ENCODE results near the gene CFAP46. TPM values are rescaled to one million over a fixed set of nuclear protein-coding genes. Genes with fewer than 3 reads are reported as not detected.

The CFAP46 gene
- total RNA-seq, 1 experiment from 2014 or later = 3.3 TPM

DNA sequence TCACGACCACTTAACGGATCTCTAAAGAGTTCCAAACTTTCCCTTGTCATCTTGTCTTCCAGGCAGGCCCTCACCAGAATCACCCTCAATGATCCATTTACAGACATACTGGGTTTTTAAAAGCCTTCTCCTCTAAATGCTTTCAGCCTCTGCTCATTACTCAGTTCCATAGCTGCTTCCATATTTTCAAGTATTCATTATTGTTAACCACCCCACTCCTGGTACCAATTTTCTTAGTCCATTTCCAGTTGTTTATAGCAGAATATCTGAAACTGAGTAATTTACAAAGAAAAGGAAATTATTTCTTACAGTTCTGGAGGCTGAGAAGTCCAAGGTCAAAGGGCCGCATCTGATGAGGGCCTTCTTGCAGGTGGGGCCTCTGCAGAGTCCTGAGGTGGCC lies 100.0 kb downstream of the CFAP46 start:
- DNase-seq (ENCODE audit: low spot score) (no peak), ATAC-seq (no peak)
- Mint-ChIP-seq H3K27me3 (ENCODE audit: low read depth) (peaks cover 4% of the 10 kb centered on the region; the same call in 1 of the 2 replicates), H3K9me3 (peaks cover 18% of the 10 kb centered on the region), H3K36me3 (peaks cover 13% of the 10 kb centered on the region), H3K27ac (no peak overlapping the region), H3K4me1 (no peaks in the 10 kb centered on the region), H3K4me3 (no peak overlapping the region)
- TF ChIP-seq CBFB (CRISPR knock-in tag; IDR thresholded peaks at IDR 0.05; ENCODE audit: low read depth) = no peak
- TF ChIP-seq SP1 (CRISPR knock-in tag; conservative IDR thresholded peaks at IDR 0.05) = no peak
- no peak for TF ChIP-seq SMAD3 (CRISPR knock-in tag; IDR thresholded peaks at IDR 0.05; ENCODE audit: borderline replicate concordance)
- TF ChIP-seq, protein P1, sequence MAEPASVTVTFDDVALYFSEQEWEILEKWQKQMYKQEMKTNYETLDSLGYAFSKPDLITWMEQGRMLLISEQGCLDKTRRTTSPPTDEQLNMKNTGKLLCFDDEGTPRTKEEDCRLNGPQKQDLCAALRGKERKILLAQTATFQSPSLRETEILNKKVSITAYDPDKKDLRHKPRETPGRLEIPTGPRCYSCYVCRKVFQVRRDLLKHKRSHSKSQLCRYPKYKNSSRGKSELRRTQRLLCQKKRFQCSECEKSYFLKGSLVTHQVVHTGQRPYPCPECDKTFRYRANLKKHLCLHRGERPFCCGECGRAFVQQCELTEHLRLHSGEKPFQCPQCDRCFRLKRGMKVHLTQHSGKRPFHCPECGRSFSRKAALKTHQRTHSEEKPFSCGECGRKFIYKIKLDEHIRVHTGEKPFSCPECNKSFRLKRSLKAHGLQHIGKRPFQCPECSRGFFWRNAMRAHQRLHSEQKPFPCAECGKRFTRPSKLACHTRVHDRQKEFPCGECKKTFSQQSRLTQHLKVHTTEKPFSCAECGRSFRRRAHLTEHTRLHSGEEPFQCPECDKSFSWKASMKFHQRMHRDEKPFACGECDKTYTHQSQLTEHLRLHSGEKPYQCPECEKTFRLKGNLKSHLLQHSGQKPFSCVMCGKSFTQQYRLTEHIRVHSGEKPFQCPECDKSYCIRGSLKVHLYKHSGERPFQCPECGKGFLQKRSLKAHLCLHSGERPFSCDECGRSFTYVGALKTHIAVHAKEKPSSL (CRISPR knock-in tag; conservative IDR thresholded peaks at IDR 0.05) = no peak
- TF ChIP-seq, protein P2, sequence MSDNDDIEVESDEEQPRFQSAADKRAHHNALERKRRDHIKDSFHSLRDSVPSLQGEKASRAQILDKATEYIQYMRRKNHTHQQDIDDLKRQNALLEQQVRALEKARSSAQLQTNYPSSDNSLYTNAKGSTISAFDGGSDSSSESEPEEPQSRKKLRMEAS (CRISPR knock-in tag; IDR thresholded peaks at IDR 0.05) = no peak
- no peak for TF ChIP-seq GRHL2 (CRISPR knock-in tag; IDR thresholded peaks at IDR 0.05; ENCODE audit: insufficient replicate concordance, severe bottlenecking)
- ChIA-PET POLR2A (no interaction called here), CTCF (no interaction called here)

DNA sequence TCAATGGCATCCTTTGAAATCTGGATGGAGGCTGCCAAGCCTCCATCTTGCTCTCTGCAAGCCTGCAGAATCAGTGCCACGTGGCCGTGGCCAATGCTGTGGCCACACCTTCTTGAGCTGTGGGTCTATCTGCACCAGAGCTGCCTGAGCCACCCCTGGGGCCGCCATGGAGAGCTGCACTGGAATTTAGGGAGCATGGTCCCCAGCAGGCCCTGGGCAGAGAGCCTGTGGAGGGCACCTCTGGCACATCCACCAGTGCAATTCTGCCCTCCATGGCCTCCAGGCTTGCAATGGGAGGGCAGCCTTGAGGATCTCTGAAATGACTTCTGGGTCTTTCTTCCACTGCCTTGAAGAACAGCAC lies 100.8 kb downstream of the CFAP46 start:
- ChIA-PET POLR2A (no interaction called here), CTCF (no interaction called here)
- TF ChIP-seq CREM (CRISPR knock-in tag; IDR thresholded peaks at IDR 0.05) = no peak
- TF ChIP-seq ZNF423 (CRISPR knock-in tag; IDR thresholded peaks at IDR 0.05) = no peak
- TF ChIP-seq, protein P3, sequence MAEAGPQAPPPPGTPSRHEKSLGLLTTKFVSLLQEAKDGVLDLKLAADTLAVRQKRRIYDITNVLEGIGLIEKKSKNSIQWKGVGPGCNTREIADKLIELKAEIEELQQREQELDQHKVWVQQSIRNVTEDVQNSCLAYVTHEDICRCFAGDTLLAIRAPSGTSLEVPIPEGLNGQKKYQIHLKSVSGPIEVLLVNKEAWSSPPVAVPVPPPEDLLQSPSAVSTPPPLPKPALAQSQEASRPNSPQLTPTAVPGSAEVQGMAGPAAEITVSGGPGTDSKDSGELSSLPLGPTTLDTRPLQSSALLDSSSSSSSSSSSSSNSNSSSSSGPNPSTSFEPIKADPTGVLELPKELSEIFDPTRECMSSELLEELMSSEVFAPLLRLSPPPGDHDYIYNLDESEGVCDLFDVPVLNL (CRISPR knock-in tag; IDR thresholded peaks at IDR 0.05; ENCODE audit: borderline replicate concordance, low read depth) = no peak
- TF ChIP-seq JAZF1 (CRISPR knock-in tag; IDR thresholded peaks at IDR 0.05) = no peak
- no peak for TF ChIP-seq ZNF121 (CRISPR knock-in tag; IDR thresholded peaks at IDR 0.05)
- TF ChIP-seq ESRRA (CRISPR knock-in tag; IDR thresholded peaks at IDR 0.05; ENCODE audit: borderline replicate concordance) = no peak
- TF ChIP-seq ZNF232 (CRISPR knock-in tag; IDR thresholded peaks at IDR 0.05) = no peak
- TF ChIP-seq CBFB (CRISPR knock-in tag; IDR thresholded peaks at IDR 0.05; ENCODE audit: low read depth) = no peak
- TF ChIP-seq ZNF138 (CRISPR knock-in tag; conservative IDR thresholded peaks at IDR 0.05) = no peak
- TF ChIP-seq, protein P1 (CRISPR knock-in tag; conservative IDR thresholded peaks at IDR 0.05) = no peak
- TF ChIP-seq ZNF219 (CRISPR knock-in tag; IDR thresholded peaks at IDR 0.05; ENCODE audit: borderline replicate concordance) = no peak
- TF ChIP-seq, protein P4, sequence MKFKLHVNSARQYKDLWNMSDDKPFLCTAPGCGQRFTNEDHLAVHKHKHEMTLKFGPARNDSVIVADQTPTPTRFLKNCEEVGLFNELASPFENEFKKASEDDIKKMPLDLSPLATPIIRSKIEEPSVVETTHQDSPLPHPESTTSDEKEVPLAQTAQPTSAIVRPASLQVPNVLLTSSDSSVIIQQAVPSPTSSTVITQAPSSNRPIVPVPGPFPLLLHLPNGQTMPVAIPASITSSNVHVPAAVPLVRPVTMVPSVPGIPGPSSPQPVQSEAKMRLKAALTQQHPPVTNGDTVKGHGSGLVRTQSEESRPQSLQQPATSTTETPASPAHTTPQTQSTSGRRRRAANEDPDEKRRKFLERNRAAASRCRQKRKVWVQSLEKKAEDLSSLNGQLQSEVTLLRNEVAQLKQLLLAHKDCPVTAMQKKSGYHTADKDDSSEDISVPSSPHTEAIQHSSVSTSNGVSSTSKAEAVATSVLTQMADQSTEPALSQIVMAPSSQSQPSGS (CRISPR knock-in tag; IDR thresholded peaks at IDR 0.05; ENCODE audit: borderline replicate concordance, low read depth) = no peak
- TF ChIP-seq, protein P5, sequence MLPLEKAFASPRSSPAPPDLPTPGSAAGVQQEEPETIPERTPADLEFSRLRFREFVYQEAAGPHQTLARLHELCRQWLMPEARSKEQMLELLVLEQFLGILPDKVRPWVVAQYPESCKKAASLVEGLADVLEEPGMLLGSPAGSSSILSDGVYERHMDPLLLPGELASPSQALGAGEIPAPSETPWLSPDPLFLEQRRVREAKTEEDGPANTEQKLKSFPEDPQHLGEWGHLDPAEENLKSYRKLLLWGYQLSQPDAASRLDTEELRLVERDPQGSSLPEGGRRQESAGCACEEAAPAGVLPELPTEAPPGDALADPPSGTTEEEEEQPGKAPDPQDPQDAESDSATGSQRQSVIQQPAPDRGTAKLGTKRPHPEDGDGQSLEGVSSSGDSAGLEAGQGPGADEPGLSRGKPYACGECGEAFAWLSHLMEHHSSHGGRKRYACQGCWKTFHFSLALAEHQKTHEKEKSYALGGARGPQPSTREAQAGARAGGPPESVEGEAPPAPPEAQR (CRISPR knock-in tag; IDR thresholded peaks at IDR 0.05) = no peak
- TF ChIP-seq ZNF416 (CRISPR knock-in tag; IDR thresholded peaks at IDR 0.05) = no peak
- no peak for TF ChIP-seq NR1H2 (CRISPR knock-in tag; IDR thresholded peaks at IDR 0.05)
- TF ChIP-seq, protein P2 (CRISPR knock-in tag; IDR thresholded peaks at IDR 0.05) = no peak
- TF ChIP-seq, protein P6, sequence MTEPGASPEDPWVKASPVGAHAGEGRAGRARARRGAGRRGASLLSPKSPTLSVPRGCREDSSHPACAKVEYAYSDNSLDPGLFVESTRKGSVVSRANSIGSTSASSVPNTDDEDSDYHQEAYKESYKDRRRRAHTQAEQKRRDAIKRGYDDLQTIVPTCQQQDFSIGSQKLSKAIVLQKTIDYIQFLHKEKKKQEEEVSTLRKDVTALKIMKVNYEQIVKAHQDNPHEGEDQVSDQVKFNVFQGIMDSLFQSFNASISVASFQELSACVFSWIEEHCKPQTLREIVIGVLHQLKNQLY (CRISPR knock-in tag; IDR thresholded peaks at IDR 0.05) = no peak
- TF ChIP-seq, protein P7, sequence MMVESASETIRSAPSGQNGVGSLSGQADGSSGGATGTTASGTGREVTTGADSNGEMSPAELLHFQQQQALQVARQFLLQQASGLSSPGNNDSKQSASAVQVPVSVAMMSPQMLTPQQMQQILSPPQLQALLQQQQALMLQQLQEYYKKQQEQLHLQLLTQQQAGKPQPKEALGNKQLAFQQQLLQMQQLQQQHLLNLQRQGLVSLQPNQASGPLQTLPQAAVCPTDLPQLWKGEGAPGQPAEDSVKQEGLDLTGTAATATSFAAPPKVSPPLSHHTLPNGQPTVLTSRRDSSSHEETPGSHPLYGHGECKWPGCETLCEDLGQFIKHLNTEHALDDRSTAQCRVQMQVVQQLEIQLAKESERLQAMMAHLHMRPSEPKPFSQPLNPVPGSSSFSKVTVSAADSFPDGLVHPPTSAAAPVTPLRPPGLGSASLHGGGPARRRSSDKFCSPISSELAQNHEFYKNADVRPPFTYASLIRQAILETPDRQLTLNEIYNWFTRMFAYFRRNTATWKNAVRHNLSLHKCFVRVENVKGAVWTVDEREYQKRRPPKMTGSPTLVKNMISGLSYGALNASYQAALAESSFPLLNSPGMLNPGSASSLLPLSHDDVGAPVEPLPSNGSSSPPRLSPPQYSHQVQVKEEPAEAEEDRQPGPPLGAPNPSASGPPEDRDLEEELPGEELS (CRISPR knock-in tag; IDR thresholded peaks at IDR 0.05) = no peak
- TF ChIP-seq ETV6 (CRISPR knock-in tag; IDR thresholded peaks at IDR 0.05) = no peak
- TF ChIP-seq HMGA2 (CRISPR knock-in tag; IDR thresholded peaks at IDR 0.05) = no peak
- Mint-ChIP-seq H3K9me3 (peaks cover 21% of the 10 kb centered on the region), H3K4me3 (no peak overlapping the region), H3K36me3 (peaks cover 13% of the 10 kb centered on the region), H3K27ac (no peak overlapping the region), H3K4me1 (no peaks in the 10 kb centered on the region), H3K27me3 (ENCODE audit: low read depth) (peaks cover 4% of the 10 kb centered on the region; the same call in 1 of the 2 replicates)
- ATAC-seq (no peak), DNase-seq (ENCODE audit: low spot score) (no peak)
